Small intestine (tissue), 7 donors: ENCODE results near the gene DLG2. TPM values are rescaled to one million over a fixed set of nuclear protein-coding genes. Genes with fewer than 3 reads are reported as not detected.

Experiments used
- DNase-seq, 2 donors: peaks; one replicate each; pipeline versions ENCODE4 v3.0.0 to v3.0.0-alpha.2; 2013
- FAIRE-seq: peaks from 2 replicates; lab custom pipeline; 2012; peaks lifted over from hg19 to GRCh38; lab: Jason Lieb, UNC
- H3K27ac ChIP-seq, 3 donors: one replicate each; pipeline ENCODE4 v1.5.1; 2013; ENCODE audit warnings: low read length in 2 of 3, mild to moderate bottlenecking in 2 of 3, control low read depth in 1 of 3, inconsistent platforms in 1 of 3, low read depth in 1 of 3, moderate library complexity in 1 of 3
- H3K27me3 ChIP-seq, 3 donors: one replicate each; pipeline ENCODE4 v1.6.1; 2013; ENCODE audit warnings: low read length in 3 of 3, inconsistent platforms in 1 of 3; ENCODE audit not compliant: control insufficient read depth in 3 of 3, insufficient read depth in 3 of 3
- H3K36me3 ChIP-seq, 3 donors: one replicate each; pipeline ENCODE4 v1.6.1; 2013; ENCODE audit warnings: low read length in 3 of 3, inconsistent platforms in 1 of 3, low read depth in 1 of 3, mild to moderate bottlenecking in 1 of 3, moderate library complexity in 1 of 3; ENCODE audit not compliant: control insufficient read depth in 3 of 3, insufficient read depth in 2 of 3
- H3K4me1 ChIP-seq, 3 donors: one replicate each; pipeline ENCODE4 v1.6.1; 2013; ENCODE audit warnings: low read length in 2 of 3, inconsistent platforms in 1 of 3, low read depth in 1 of 3, mild to moderate bottlenecking in 1 of 3, moderate library complexity in 1 of 3; ENCODE audit not compliant: control insufficient read depth in 3 of 3, insufficient read depth in 2 of 3
- H3K4me3 ChIP-seq, 3 donors: one replicate each; pipeline ENCODE4 v1.5.1; 2013; ENCODE audit warnings: low read length in 3 of 3, control low read depth in 1 of 3, inconsistent platforms in 1 of 3, low read depth in 1 of 3, mild to moderate bottlenecking in 1 of 3, moderate library complexity in 1 of 3
- H3K9me3 ChIP-seq, 2 donors: one replicate each; pipeline ENCODE4 v1.6.1; 2013; ENCODE audit warnings: low read depth in 1 of 2, low read length in 1 of 2; ENCODE audit not compliant: control insufficient read depth in 2 of 2, insufficient read depth in 1 of 2
- WGBS, 3 donors: extraction: QIAGEN DNeasy Blood & Tissue Kit; methylation state at CpG; one replicate each; pipeline ENCODE4 v1.1.7; 2013; 5-methylcytosine and 5-hydroxymethylcytosine counted together
- polyA plus RNA-seq, 4 donors: library from polyadenylated mRNA; stranded (reverse) in 3 of 4; unstranded in 1 of 4; fragments of 200-250 nt in 3 of 4; fragments of 120-200 nt in 1 of 4; gene quantifications; one replicate each; pipeline versions ENCODE4 v1.2.1 to v1.2.3, GENCODE V29; 2013
- donor health status: healthy with polysubstance abuse.
- donor health status: control.
- donor health status: control.
- donor health status: Bipolar disorder and iron deficiency.
- donor health status: healthy.

DLG2 gene
- polyA plus RNA-seq, 4 donors: 0.22 to 1.6 (median 1.1) TPM

DNA sequence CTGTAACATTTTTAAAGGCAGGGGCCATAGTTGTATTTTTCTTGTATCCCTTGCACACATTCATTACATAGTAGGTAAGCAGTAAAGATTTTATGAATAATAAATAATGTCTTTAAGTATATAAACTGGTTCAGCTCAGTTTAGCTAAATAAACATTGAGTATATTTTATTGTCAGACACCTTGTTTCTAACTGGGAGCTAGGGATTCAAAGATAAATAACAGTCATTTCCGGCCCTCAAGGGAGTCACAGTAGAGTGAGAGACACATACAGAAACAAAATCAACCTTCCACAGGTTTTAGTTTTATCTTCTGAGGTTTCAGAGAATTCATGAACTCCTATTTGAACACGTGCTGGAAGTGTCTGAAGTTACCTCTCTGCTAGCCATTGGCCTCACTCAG is 760.2 kb downstream of the DLG2 start:
- WGBS, 3 donors: 65 to 77% (median 66%) methylated on average over 2 of the region's 2 CpGs
- H3K4me3 ChIP-seq: no peak overlapping the region
- DNase-seq: no peak
- FAIRE-seq: no peak
- H3K9me3 ChIP-seq: no peaks in the 10 kb centered on the region
- H3K4me1 ChIP-seq: no peaks in the 10 kb centered on the region
- H3K27ac ChIP-seq: no peak overlapping the region
- H3K36me3 ChIP-seq: no peaks in the 10 kb centered on the region
- no peaks in the 10 kb centered on the region for H3K27me3 ChIP-seq

DNA sequence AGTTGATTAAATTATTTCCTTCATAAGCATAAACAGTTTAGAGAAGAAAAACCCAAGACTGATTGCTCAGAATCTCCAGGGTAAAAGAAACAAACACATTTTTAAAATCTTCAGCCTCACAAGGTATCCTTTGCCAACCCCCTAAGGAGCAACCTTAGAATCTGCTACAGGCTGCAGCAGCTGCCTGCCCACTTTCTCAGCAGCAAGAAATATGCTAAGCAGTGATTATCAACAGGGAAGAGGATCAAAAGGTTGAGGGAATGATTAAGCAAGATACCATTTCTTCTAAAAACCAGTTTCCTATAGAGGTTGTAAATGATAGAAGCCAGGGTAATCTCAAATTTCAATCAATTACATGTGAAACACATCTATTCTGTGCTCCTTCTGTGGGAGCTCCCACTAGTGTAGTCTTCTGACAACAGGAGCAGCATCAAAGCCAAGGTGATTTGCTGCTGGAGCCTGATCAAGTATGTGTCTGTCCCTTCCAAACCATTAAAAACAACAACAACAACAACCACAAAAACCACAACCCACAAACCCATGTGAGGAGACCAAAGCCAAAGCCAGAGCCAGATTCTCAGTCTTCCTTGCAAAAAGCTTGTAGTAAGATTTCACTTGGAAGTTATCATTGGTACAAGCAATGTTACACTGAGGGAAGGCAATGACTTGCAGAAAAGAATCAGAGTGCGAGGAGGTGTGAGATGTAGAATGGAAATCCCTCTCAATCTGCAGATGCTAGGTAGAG is 761.2 kb downstream of the DLG2 start:
- Histone ChIP-seq H3K4me1 (no peaks in the 10 kb centered on the region), H3K27me3 (no peaks in the 10 kb centered on the region), H3K9me3 (no peaks in the 10 kb centered on the region), H3K36me3 (no peaks in the 10 kb centered on the region), H3K27ac (no peak overlapping the region), H3K4me3 (no peak overlapping the region)
- WGBS, 3 donors: 76 to 95% (median 79%) methylated on average over 1 of the region's 1 CpG
- FAIRE-seq (no peak), DNase-seq (no peak)

DNA sequence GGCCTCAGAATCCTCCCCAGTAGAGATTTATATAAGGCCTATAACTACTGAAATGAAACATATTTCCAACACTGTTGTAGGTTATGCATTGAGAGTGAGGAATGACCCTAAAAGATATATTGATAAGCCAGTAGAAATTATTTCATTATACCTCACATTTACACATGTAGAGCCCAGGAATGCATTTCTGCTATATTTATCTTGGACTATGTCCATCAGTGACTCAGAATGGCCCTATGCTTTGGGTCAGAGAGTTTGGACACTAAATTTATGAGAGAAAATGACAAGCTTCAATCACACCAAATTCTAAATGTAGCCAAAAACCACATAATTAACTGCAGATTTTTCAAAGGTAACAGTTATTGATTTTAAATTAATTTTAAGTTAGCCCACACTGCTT is 761.9 kb downstream of the DLG2 start:
- Histone ChIP-seq H3K9me3 (no peaks in the 10 kb centered on the region), H3K27me3 (no peaks in the 10 kb centered on the region), H3K4me1 (no peaks in the 10 kb centered on the region), H3K27ac (no peak overlapping the region), H3K4me3 (no peak overlapping the region), H3K36me3 (no peaks in the 10 kb centered on the region)
- no peak for DNase-seq
- FAIRE-seq: no peak

DNA sequence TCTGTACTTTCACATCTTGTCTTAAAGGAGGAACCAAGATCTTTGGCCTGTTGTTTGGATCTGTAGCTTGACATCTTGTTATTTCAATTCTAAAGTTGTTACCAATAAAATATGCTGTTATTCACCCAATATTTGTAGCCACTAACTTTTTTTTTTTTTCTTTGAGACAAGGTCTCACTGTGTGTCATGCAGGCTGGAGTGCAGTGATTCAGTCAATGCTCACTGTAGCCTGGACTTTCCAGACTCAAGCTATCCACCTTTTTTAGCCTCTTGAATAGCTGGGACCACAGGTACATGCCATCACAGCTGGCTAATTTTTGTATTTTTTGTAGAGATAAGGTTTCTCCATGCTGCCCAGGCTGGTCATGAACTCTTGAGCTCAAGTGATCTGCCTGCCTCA is 769.4 kb downstream of the DLG2 start:
- Histone ChIP-seq H3K27me3 (no peaks in the 10 kb centered on the region), H3K36me3 (no peaks in the 10 kb centered on the region), H3K4me1 (no peaks in the 10 kb centered on the region), H3K4me3 (no peak overlapping the region), H3K9me3 (no peaks in the 10 kb centered on the region), H3K27ac (no peak overlapping the region)
- no peak for DNase-seq
- FAIRE-seq: no peak

DNA sequence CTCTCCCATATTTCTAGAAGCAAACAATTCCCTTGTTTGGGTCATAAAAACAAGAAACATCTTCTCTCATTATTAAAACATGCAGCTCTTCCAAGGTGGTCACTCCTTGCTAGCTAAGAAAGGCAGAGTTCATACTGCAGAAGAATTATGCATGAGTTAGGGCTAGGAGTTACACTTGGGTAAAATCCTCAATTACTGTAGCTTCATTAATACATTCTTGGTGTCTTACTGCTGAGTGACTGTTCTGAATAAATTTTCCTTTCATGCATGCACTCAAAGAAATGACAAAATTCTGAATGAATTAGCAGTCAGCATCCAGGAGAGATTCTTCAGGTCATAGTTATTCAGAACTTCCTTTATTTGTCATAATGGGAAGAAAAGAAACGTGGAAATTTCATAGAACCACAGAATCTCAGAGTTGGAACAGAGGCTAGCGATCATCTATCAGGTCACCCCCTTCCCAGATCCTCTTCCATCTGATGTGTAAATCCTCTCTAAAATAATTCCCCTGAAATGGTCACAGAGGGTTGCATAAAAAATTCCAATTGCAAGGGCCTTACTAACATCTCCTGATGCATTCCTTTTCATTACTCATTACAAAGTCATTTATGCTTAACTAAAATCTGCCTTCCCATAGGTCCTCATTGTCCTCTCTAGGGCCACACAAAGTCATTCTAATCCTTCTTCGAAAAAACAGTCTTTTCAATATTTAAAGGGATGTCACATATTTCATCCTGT is 771.5 kb downstream of the DLG2 start:
- FAIRE-seq (no peak), DNase-seq (no peak)
- Histone ChIP-seq H3K27me3 (no peaks in the 10 kb centered on the region), H3K36me3 (no peaks in the 10 kb centered on the region), H3K27ac (no peak overlapping the region), H3K4me3 (no peak overlapping the region), H3K4me1 (no peaks in the 10 kb centered on the region), H3K9me3 (no peaks in the 10 kb centered on the region)
- WGBS, 3 donors: 73 to 82% (median 75%) methylated on average over 3 of the region's 3 CpGs

DNA sequence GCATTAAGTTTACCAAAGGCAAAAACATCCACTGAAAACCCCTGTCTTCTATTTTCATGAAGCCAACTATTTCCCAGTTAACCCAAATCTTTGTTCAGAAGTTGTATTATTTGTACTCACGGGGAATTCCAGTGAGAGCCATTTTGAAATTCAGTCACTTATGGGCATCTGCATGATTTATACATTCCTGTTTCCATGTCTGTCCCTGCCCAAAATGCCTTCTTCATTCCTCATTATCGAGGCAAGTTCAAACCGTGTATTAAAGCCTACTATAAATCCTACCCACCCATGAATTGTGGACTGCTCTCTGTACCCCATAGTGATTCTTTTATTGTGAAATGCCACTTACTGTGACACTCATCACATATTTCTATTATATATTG is 772.7 kb downstream of the DLG2 start:
- no peak overlapping the region for H3K27ac ChIP-seq
- no peaks in the 10 kb centered on the region for H3K27me3 ChIP-seq
- H3K36me3 ChIP-seq: no peaks in the 10 kb centered on the region
- no peak overlapping the region for H3K4me3 ChIP-seq
- FAIRE-seq: no peak
- no peak for DNase-seq
- H3K9me3 ChIP-seq: no peaks in the 10 kb centered on the region
- 87 to 90% (median 89%) methylated on average over 3 of the region's 3 CpGs for WGBS, 3 donors
- no peaks in the 10 kb centered on the region for H3K4me1 ChIP-seq

DNA sequence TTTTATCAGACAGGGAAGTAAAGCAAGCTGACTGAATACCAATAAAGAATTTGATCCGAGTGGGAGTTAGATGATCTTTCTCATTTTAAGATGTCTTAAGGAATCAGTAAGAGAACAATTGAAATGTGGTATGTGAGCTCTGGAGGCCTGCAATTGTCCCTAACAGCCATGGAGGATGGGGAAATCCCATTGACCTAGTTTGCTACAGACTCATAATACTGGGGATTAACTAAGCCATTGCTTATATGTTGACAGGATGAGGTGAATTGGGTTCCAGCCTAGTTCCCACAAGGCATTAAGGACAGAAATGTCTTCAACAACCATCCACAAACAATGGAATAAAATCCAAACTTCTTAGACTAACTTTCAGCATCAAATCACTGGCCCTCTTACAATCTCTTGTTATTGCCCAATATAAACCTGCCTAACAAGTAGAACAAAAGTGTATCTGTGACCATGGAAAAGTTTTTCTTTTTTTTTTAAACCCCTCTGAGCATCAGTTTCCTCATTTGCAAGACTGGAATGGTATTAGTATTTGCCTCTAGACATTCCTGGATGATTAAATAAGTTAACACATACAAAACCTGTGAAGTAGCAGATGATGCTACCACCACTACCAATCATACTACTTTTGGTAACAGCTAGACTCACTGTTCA is 773.2 kb downstream of the DLG2 start:
- 66 to 71% (median 67%) methylated on average over 1 of the region's 1 CpG for WGBS, 3 donors
- Histone ChIP-seq H3K27me3 (no peaks in the 10 kb centered on the region), H3K4me3 (no peak overlapping the region), H3K9me3 (no peaks in the 10 kb centered on the region), H3K27ac (no peak overlapping the region), H3K36me3 (no peaks in the 10 kb centered on the region), H3K4me1 (no peaks in the 10 kb centered on the region)
- no peak for FAIRE-seq
- DNase-seq: no peak

DNA sequence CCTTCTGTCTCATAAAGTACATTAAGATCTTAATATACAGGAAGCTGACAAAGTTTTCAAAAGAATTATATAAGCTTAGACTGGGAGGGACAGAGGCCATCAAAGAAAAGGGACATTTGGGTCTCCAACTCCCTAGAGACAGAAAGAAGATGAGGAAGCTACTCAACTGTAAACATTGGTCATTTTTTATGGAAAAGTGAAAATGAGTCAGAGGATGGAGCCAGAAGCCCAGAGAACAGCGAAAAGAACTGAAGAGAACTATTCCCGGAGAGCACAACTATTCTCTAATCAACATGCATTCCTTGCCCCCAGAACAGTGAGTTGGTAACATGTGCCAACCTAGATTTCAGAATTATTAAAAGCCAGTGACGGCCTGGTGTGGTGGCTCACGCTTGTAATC is 779.3 kb downstream of the DLG2 start:
- H3K4me3 ChIP-seq: no peak overlapping the region

More for the DNA sequence above, 779.3 kb downstream of the DLG2 start:
- H3K27me3 ChIP-seq: no peaks in the 10 kb centered on the region
- FAIRE-seq: no peak
- no peaks in the 10 kb centered on the region for H3K4me1 ChIP-seq
- no peak for DNase-seq
- WGBS, 3 donors: 86 to 89% (median 88%) methylated on average over 4 of the region's 4 CpGs
- H3K27ac ChIP-seq: no peak overlapping the region
- H3K9me3 ChIP-seq: no peaks in the 10 kb centered on the region
- no peaks in the 10 kb centered on the region for H3K36me3 ChIP-seq
